SK-N-SH treated with all-trans-retinoic acid at 6 μM for 48 hours (cell line): ENCODE measurements around the gene PJA1.

ENCODE experiments used
- ATAC-seq: fragments of 200-7000 bp; cut with Tn5 transposase; 3 replicates; pipeline ENCODE4 v1.9.1; 2020; ENCODE audit warnings: mild to moderate bottlenecking, moderate library complexity
- ARNTL ChIP-seq: fragments of 450-650 bp; formaldehyde crosslinking; IDR thresholded peaks from 2 replicates; pipeline ENCODE4 v1.5.0; 2020; ENCODE audit warnings: low read depth, mild to moderate bottlenecking, moderate library complexity, borderline replicate concordance
- BACH2 ChIP-seq: fragments of 250-450 bp; sonication (Bioruptor Pico); IDR thresholded peaks from 2 replicates; pipeline ENCODE4 v1.9.0; 2021; ENCODE audit warnings: mild to moderate bottlenecking, borderline replicate concordance
- ESRRG ChIP-seq: fragments of 250-450 bp; sonication (Bioruptor Pico); IDR thresholded peaks from 2 replicates; pipeline ENCODE4 v1.6.1; 2021; ENCODE audit warnings: mild to moderate bottlenecking
- GLIS3 ChIP-seq: fragments of 250-450 bp; sonication (Bioruptor Pico); IDR thresholded peaks from 2 replicates; pipeline ENCODE4 v1.5.0; 2020; ENCODE audit warnings: mild to moderate bottlenecking, moderate library complexity
- ISL1 ChIP-seq: fragments of 250-450 bp; sonication (Bioruptor Pico); IDR thresholded peaks from 2 replicates; pipeline ENCODE4 v2.1.2; 2022; ENCODE audit warnings: mild to moderate bottlenecking, moderate library complexity
- OSR1 ChIP-seq: fragments of 250-450 bp; sonication (Bioruptor Pico); IDR thresholded peaks from 2 replicates; pipeline ENCODE4 v1.8.0; 2022; ENCODE audit warnings: moderate library complexity, mild to moderate bottlenecking, inconsistent platforms
- PPARA ChIP-seq: fragments of 250-450 bp; sonication (Bioruptor Pico); IDR thresholded peaks from 2 replicates; pipeline ENCODE4 v1.5.0; 2020; ENCODE audit warnings: mild to moderate bottlenecking, borderline replicate concordance
- RARB ChIP-seq: fragments of 250-450 bp; sonication (Bioruptor Pico); IDR thresholded peaks from 2 replicates; pipeline ENCODE4 v1.8.0; 2021; ENCODE audit warnings: mild to moderate bottlenecking, moderate library complexity
- SNAI2 ChIP-seq: fragments of 250-450 bp; sonication (Bioruptor Pico); IDR thresholded peaks from 2 replicates; pipeline ENCODE4 v1.5.0; 2020; ENCODE audit warnings: mild to moderate bottlenecking, moderate library complexity
- TCF4 ChIP-seq: fragments of 250-450 bp; sonication (Bioruptor Pico); IDR thresholded peaks from 2 replicates; pipeline ENCODE4 v1.8.0; 2021; ENCODE audit warnings: mild to moderate bottlenecking, moderate library complexity, borderline replicate concordance
- TOX ChIP-seq: fragments of 250-450 bp; sonication (Bioruptor Pico); IDR thresholded peaks from 2 replicates; pipeline ENCODE4 v1.8.0; 2021; ENCODE audit warnings: mild to moderate bottlenecking, moderate library complexity, borderline replicate concordance
- ZFP3 ChIP-seq: fragments of 250-450 bp; sonication (Bioruptor Pico); IDR thresholded peaks from 2 replicates; pipeline ENCODE4 v1.5.0; 2020; ENCODE audit warnings: mild to moderate bottlenecking, moderate library complexity
- ZFP30 ChIP-seq: fragments of 450-650 bp; formaldehyde crosslinking; IDR thresholded peaks from 2 replicates; pipeline ENCODE4 v1.5.0; 2022; ENCODE audit warnings: mild to moderate bottlenecking, moderate library complexity
- ZNF565 ChIP-seq: fragments of 450-650 bp; formaldehyde crosslinking; conservative IDR thresholded peaks from 2 replicates; pipeline ENCODE4 v1.5.0; 2020; ENCODE audit warnings: low read depth, mild to moderate bottlenecking, moderate library complexity
- ZNF70 ChIP-seq: fragments of 450-650 bp; formaldehyde crosslinking; IDR thresholded peaks from 2 replicates; pipeline ENCODE4 v1.5.0; 2020; ENCODE audit warnings: mild to moderate bottlenecking, moderate library complexity
- ZNF8 ChIP-seq: fragments of 450-650 bp; formaldehyde crosslinking; IDR thresholded peaks from 2 replicates; pipeline ENCODE4 v1.5.0; 2020; ENCODE audit warnings: mild to moderate bottlenecking, moderate library complexity
- TF ChIP-seq, protein P1 (sequence below): fragments of 250-450 bp; sonication (Bioruptor Pico); IDR thresholded peaks from 2 replicates; pipeline ENCODE4 v1.5.1; 2021; ENCODE audit warnings: mild to moderate bottlenecking, moderate library complexity
- TF ChIP-seq, protein P2 (sequence below): fragments of 250-450 bp; sonication (Bioruptor Pico); IDR thresholded peaks from 2 replicates; pipeline ENCODE4 v1.5.0; 2020; ENCODE audit warnings: mild to moderate bottlenecking, moderate library complexity
- TF ChIP-seq, protein P3 (sequence below): fragments of 250-450 bp; sonication (Bioruptor Pico); IDR thresholded peaks from 2 replicates; pipeline ENCODE4 v1.5.1; 2020; ENCODE audit warnings: low read depth, mild to moderate bottlenecking, moderate library complexity
- TF ChIP-seq, protein P4 (sequence below): fragments of 250-450 bp; sonication (Bioruptor Pico); IDR thresholded peaks from 2 replicates; pipeline ENCODE4 v1.8.0; 2021; ENCODE audit warnings: low read depth, mild to moderate bottlenecking, moderate library complexity, borderline replicate concordance

The PJA1 gene

DNA sequence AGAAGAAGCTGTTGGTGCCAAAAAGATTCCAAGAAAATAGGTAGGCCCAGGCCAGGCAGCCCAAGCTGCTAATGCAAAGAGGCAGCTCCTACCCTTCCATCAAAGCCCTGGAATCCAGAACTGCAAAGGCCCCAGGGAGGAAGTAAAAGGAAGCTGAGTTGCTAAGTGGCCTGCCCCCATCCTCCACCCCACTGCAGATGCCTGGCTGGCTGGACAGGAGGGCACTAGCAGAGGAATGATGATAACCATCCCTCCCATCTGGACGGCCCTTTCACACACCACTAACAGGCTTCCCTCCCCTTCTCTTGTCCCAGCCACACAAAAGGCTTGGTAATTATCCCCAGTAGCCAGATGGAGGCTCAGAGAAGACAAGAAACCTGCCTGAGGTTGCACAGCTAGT lies 32.4 kb upstream of the PJA1 start:
- TF ChIP-seq ZFP3 (CRISPR knock-in tag) = peak; percentile 83; the same call in 1 of the 2 replicates
- 0 out of 2 replicates have a peak, but pooled peaks have one; percentile 22 for TF ChIP-seq TCF4 (CRISPR knock-in tag)
- TF ChIP-seq, protein P1, sequence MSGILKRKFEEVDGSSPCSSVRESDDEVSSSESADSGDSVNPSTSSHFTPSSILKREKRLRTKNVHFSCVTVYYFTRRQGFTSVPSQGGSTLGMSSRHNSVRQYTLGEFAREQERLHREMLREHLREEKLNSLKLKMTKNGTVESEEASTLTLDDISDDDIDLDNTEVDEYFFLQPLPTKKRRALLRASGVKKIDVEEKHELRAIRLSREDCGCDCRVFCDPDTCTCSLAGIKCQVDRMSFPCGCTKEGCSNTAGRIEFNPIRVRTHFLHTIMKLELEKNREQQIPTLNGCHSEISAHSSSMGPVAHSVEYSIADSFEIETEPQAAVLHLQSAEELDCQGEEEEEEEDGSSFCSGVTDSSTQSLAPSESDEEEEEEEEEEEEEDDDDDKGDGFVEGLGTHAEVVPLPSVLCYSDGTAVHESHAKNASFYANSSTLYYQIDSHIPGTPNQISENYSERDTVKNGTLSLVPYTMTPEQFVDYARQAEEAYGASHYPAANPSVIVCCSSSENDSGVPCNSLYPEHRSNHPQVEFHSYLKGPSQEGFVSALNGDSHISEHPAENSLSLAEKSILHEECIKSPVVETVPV (CRISPR knock-in tag) = no peak
- no peak; the same call in 2 of the 3 replicates for ATAC-seq

DNA sequence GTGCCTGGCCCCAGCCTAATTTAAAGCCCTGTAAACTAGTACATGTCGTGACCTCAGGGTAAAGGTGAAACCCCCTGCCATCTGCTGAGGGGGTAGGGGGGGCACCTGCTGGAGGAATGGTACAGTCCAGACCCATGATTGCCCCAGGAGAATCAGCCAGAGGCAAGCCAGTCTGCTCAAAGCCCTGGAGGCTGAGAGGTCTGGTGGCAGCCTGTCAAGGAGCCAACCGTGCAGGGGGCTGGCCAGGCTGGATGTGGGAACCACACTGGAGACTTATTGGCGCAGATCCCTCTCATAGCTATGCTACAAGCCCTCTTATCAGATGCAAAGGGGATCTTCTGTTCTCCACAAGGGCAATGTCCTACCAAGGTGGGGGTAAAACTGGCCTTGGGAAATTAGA lies 31.4 kb upstream of the PJA1 start:
- no peak for TF ChIP-seq PPARA
- no peak for TF ChIP-seq ISL1 (CRISPR knock-in tag)
- no peak for TF ChIP-seq TOX (CRISPR knock-in tag)
- no peak for TF ChIP-seq ZFP30 (CRISPR knock-in tag)
- TF ChIP-seq ESRRG (CRISPR knock-in tag) = no peak
- TF ChIP-seq ZNF70 (CRISPR knock-in tag) = no peak
- no peak for TF ChIP-seq ZNF565 (CRISPR knock-in tag)
- TF ChIP-seq BACH2 (CRISPR knock-in tag) = no peak
- no peak for TF ChIP-seq SNAI2 (CRISPR knock-in tag)
- TF ChIP-seq, protein P2, sequence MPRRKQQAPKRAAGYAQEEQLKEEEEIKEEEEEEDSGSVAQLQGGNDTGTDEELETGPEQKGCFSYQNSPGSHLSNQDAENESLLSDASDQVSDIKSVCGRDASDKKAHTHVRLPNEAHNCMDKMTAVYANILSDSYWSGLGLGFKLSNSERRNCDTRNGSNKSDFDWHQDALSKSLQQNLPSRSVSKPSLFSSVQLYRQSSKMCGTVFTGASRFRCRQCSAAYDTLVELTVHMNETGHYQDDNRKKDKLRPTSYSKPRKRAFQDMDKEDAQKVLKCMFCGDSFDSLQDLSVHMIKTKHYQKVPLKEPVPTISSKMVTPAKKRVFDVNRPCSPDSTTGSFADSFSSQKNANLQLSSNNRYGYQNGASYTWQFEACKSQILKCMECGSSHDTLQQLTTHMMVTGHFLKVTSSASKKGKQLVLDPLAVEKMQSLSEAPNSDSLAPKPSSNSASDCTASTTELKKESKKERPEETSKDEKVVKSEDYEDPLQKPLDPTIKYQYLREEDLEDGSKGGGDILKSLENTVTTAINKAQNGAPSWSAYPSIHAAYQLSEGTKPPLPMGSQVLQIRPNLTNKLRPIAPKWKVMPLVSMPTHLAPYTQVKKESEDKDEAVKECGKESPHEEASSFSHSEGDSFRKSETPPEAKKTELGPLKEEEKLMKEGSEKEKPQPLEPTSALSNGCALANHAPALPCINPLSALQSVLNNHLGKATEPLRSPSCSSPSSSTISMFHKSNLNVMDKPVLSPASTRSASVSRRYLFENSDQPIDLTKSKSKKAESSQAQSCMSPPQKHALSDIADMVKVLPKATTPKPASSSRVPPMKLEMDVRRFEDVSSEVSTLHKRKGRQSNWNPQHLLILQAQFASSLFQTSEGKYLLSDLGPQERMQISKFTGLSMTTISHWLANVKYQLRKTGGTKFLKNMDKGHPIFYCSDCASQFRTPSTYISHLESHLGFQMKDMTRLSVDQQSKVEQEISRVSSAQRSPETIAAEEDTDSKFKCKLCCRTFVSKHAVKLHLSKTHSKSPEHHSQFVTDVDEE = no peak
- TF ChIP-seq OSR1 (CRISPR knock-in tag) = no peak
- TF ChIP-seq, protein P3, sequence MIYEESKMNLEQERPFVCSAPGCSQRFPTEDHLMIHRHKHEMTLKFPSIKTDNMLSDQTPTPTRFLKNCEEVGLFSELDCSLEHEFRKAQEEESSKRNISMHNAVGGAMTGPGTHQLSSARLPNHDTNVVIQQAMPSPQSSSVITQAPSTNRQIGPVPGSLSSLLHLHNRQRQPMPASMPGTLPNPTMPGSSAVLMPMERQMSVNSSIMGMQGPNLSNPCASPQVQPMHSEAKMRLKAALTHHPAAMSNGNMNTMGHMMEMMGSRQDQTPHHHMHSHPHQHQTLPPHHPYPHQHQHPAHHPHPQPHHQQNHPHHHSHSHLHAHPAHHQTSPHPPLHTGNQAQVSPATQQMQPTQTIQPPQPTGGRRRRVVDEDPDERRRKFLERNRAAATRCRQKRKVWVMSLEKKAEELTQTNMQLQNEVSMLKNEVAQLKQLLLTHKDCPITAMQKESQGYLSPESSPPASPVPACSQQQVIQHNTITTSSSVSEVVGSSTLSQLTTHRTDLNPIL = no peak
- TF ChIP-seq, protein P1 (CRISPR knock-in tag) = no peak
- TF ChIP-seq, protein P4, sequence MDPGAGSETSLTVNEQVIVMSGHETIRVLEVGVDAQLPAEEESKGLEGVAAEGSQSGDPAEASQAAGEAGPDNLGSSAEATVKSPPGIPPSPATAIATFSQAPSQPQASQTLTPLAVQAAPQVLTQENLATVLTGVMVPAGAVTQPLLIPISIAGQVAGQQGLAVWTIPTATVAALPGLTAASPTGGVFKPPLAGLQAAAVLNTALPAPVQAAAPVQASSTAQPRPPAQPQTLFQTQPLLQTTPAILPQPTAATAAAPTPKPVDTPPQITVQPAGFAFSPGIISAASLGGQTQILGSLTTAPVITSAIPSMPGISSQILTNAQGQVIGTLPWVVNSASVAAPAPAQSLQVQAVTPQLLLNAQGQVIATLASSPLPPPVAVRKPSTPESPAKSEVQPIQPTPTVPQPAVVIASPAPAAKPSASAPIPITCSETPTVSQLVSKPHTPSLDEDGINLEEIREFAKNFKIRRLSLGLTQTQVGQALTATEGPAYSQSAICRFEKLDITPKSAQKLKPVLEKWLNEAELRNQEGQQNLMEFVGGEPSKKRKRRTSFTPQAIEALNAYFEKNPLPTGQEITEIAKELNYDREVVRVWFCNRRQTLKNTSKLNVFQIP (CRISPR knock-in tag) = no peak
- ATAC-seq = no peak

DNA sequence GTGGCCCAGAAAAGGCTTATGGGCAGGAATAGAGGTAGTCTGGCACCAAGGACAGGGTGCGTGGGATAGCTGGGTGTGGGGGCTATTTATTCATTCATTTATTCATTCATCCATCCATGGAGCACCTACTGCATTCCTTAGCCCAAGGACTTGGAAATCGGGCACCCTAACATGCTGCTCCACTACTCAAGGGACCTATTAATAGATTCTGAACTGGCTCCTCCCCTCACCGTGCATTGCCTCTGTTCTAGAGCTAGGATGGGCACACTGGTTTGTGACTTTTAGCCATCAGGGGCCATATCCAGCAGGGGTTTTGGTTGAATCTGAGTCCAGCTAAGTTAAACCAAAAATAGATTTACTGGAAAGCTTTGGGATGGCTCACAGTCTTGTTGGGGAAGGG lies 30.6 kb upstream of the PJA1 start:
- TF ChIP-seq RARB (CRISPR knock-in tag) = no peak
- TF ChIP-seq, protein P2 = no peak
- TF ChIP-seq ZNF565 (CRISPR knock-in tag) = no peak
- TF ChIP-seq ZNF8 = no peak
- TF ChIP-seq, protein P1 (CRISPR knock-in tag) = no peak
- no peak for TF ChIP-seq ARNTL (CRISPR knock-in tag)
- no peak for TF ChIP-seq ZFP30 (CRISPR knock-in tag)
- TF ChIP-seq GLIS3 (CRISPR knock-in tag) = no peak
- no peak for ATAC-seq
